ENCODE results near the gene PIK3C2G. TPM values are rescaled to one million over a fixed set of nuclear protein-coding genes. Genes with fewer than 3 reads are reported as not detected.
A peak's percentile ranks its signal among the peaks of the same experiment; 100 is the strongest.

Gene PIK3C2G
- total and polyA plus RNA-seq, 2 of the 4 experiments (the other 2 are of a cell fraction), result not detected

GRCh38 chr12:18643681-18644080, 382.4 kb downstream of the PIK3C2G start:
- peak overlapping the region; percentile 48 for H2AK5ac ChIP-seq (ENCODE audit: low read depth, low read length)
- H2BK20ac ChIP-seq (ENCODE audit: low read depth, low read length), result no peak overlapping the region
- peak overlapping the region; percentile 34 for H3K14ac ChIP-seq (replicated peaks; ENCODE audit: low read depth, low read length)
- no peaks in the 10 kb centered on the region for H4K20me1 ChIP-seq (ENCODE audit: insufficient read depth, low read length)
- DNase-seq, result peak; percentile 86
- no peak overlapping the region; the same call in 1 of the 2 replicates for H3K23ac ChIP-seq (ENCODE audit: low read depth, low read length)
- peak overlapping the region; percentile 13; the same call in 1 of the 2 replicates for H4K91ac ChIP-seq (ENCODE audit: insufficient read depth, low read depth, low read length)
- no peak overlapping the region for H3K56ac ChIP-seq (ENCODE audit: extremely low read depth, insufficient read depth, low read length)
- peak overlapping the region in 1 of 2 experiments; percentile 74; a peak in 3 of 4 replicates for H4K8ac ChIP-seq (ENCODE audit: low read depth in 2 of 2, low read length in 2 of 2)
- peak overlapping the region; percentile 62; the same call in 1 of the 2 replicates for H3K27ac ChIP-seq (ENCODE audit: insufficient read depth, low read length)
- TF ChIP-seq BHLHE40 (IDR thresholded peaks at IDR 0.05; ENCODE audit: low read depth, low read length), result no peak
- TF ChIP-seq RAD21 (IDR thresholded peaks at IDR 0.05; ENCODE audit: low read length), result no peak
- TF ChIP-seq RCOR1 (IDR thresholded peaks at IDR 0.05; ENCODE audit: insufficient replicate concordance, low read length), result no peak
- no peak for TF ChIP-seq MXI1 (IDR thresholded peaks at IDR 0.05; ENCODE audit: borderline replicate concordance, low read depth, low read length)
- TF ChIP-seq POLR2A (IDR thresholded peaks at IDR 0.05; ENCODE audit: low read depth, low read length), result no peak
- TF ChIP-seq CTCF (conservative IDR thresholded peaks at IDR 0.05; ENCODE audit: low read depth, low read length), result no peak
- TF ChIP-seq RFX5 (IDR thresholded peaks at IDR 0.05; ENCODE audit: low read depth, low read length), result no peak
- no peak for TF ChIP-seq CHD1 (IDR thresholded peaks at IDR 0.05; ENCODE audit: low read depth, low read length)
- TF ChIP-seq MAZ (IDR thresholded peaks at IDR 0.05; ENCODE audit: borderline replicate concordance, low read depth, low read length), result no peak
- no peak for TF ChIP-seq FOS (IDR thresholded peaks at IDR 0.05; ENCODE audit: low read depth, low read length)
- no peak for TF ChIP-seq MAFK (IDR thresholded peaks at IDR 0.05; ENCODE audit: low read depth, low read length)
- no peak for TF ChIP-seq CEBPB (IDR thresholded peaks at IDR 0.05; ENCODE audit: low read depth, low read length)
- no peak for TF ChIP-seq ELK1 (IDR thresholded peaks at IDR 0.05; ENCODE audit: borderline replicate concordance, low read depth, low read length)
- no peak for TF ChIP-seq USF2 (IDR thresholded peaks at IDR 0.05; ENCODE audit: low read depth, low read length)
- TF ChIP-seq SMC3 (IDR thresholded peaks at IDR 0.05; ENCODE audit: low read depth, low read length), result no peak
- no peak for TF ChIP-seq NFE2L2 (IDR thresholded peaks at IDR 0.05; ENCODE audit: low read depth, low read length)
- dilution Hi-C loops (cut with HindIII; ENCODE audit: low sequenced_read_pairs, unreplicated experiment), result no loop called here
- H3K9me1 ChIP-seq (ENCODE audit: insufficient read depth, low read length), result no peaks in the 10 kb centered on the region
- peak overlapping the region; percentile 81 for H3K4me2 ChIP-seq (ENCODE audit: low read depth, low read length)
- peak overlapping the region; percentile 66 for H2AFZ ChIP-seq (replicated peaks; ENCODE audit: low read length, poor library complexity)
- H3K79me1 ChIP-seq (ENCODE audit: low read depth in 1 of 2, low read length in 2 of 2), result no peaks in the 10 kb centered on the region
- H4K5ac ChIP-seq (ENCODE audit: low read depth, low read length), result peak overlapping the region; percentile 76
- BruUV-seq (replicated peaks), result no TSS peak
- intact Hi-C loops (cut with micrococcal nuclease), result no loop called here
- H2BK120ac ChIP-seq (ENCODE audit: low read depth, low read length), result peak overlapping the region; percentile 20; the same call in 1 of the 2 replicates
- ChIA-PET CTCF (no interaction called here), POLR2A (ENCODE audit: unreplicated experiment) (no interaction called here)
- H3K4me3 ChIP-seq (ENCODE audit: insufficient read depth, low read depth, low read length), result no peak overlapping the region
- H2BK15ac ChIP-seq (ENCODE audit: low read depth, low read length), result peak overlapping the region; percentile 6; the same call in 1 of the 3 replicates
- 60% methylated on average over 1 of the region's 5 CpGs; no CpG with 5 or more reads in 1 of the 2 experiments for WGBS, 2 experiments (ENCODE audit: extremely low coverage in 2 of 2, insufficient read length in 1 of 2)
- H3K4ac ChIP-seq (ENCODE audit: low read depth, low read length), result peak overlapping the region; percentile 19; the same call in 1 of the 2 replicates
- in situ Hi-C loops (cut with MboI; ENCODE audit: low sequenced_read_pairs), result no loop called here
- H3K9me3 ChIP-seq (ENCODE audit: control insufficient read depth, insufficient read depth, low read length), result no peaks in the 10 kb centered on the region
- H3K27me3 ChIP-seq (ENCODE audit: control insufficient read depth, insufficient read depth, low read length), result no peaks in the 10 kb centered on the region
- peak overlapping the region; percentile 83 for H3K18ac ChIP-seq (ENCODE audit: low read depth, low read length)
- H3K4me1 ChIP-seq (ENCODE audit: control insufficient read depth, insufficient read depth, low read length), result peaks cover 7% of the 10 kb centered on the region
- no peak overlapping the region for H3K9ac ChIP-seq (ENCODE audit: low read depth, low read length)
- peak overlapping the region; percentile 67 for H2BK5ac ChIP-seq (ENCODE audit: low read depth, low read length, poor library complexity, severe bottlenecking)
- peak; percentile 98 for ATAC-seq (ENCODE audit: low read depth)
- H3K36me3 ChIP-seq (ENCODE audit: control insufficient read depth, insufficient read depth, low read length), result no peaks in the 10 kb centered on the region
- no peak overlapping the region for H2AK9ac ChIP-seq (replicated peaks; ENCODE audit: low read depth, low read length, poor library complexity)

Measured in IMR-90 (cell line).